ENCODE measurements around the gene CHST8. TPM values are rescaled to one million over a fixed set of nuclear protein-coding genes. Genes with fewer than 3 reads are reported as not detected.

CHST8 gene
- total and polyA plus RNA-seq, 9 donors = 0.48 to 2.5 (median 1.0) TPM; not detected in 1

- TF ChIP-seq POLR2A (IDR thresholded peaks at IDR 0.05) = no peak
- no peak for TF ChIP-seq CTCF (IDR thresholded peaks at IDR 0.05)
- no peak for TF ChIP-seq EP300 (IDR thresholded peaks at IDR 0.05)
- H3K36me3 ChIP-seq = no peaks in the 10 kb centered on the region
- no peaks in the 10 kb centered on the region for H3K9me3 ChIP-seq
- no peak for DNase-seq
- H3K4me3 ChIP-seq = no peak overlapping the region
- H3K27ac ChIP-seq = peak overlapping the region in 1 of 2 donors; percentile 99
- H3K4me1 ChIP-seq (ENCODE audit: insufficient read depth) = peaks cover 11% of the 10 kb centered on the region
- WGBS, 3 donors = 87 to 89% (median 88%) methylated on average over 16 of the region's 16 CpGs
- intact Hi-C loops (cut with DNase I) = no loop called here
- H3K27me3 ChIP-seq = no peaks in the 10 kb centered on the region
These were observed 178.4 kb downstream of the CHST8 start for GRCh38 chr19:33800012-33800680.

GRCh38 chr19:33801411-33801810 lies 179.7 kb downstream of the CHST8 start:
- Histone ChIP-seq H3K27me3 (no peaks in the 10 kb centered on the region), H3K27ac (no peak overlapping the region), H3K4me3 (no peak overlapping the region), H3K4me1 (ENCODE audit: insufficient read depth) (peaks cover 11% of the 10 kb centered on the region), H3K9me3 (no peaks in the 10 kb centered on the region), H3K36me3 (no peaks in the 10 kb centered on the region)
- intact Hi-C loops (cut with DNase I) = no loop called here
- 87 to 93% (median 89%) methylated on average over 5 of the region's 5 CpGs for WGBS, 3 donors
- TF ChIP-seq CTCF (IDR thresholded peaks at IDR 0.05) (no peak), EP300 (IDR thresholded peaks at IDR 0.05) (no peak), POLR2A (IDR thresholded peaks at IDR 0.05) (no peak)
- DNase-seq = no peak

GRCh38 chr19:33802001-33802400 lies 180.2 kb downstream of the CHST8 start:
- WGBS, 3 donors = 54 to 69% (median 59%) methylated on average over 9 to 10 of the region's 10 CpGs
- intact Hi-C loops (cut with DNase I) = no loop called here
- no peak for TF ChIP-seq EP300 (IDR thresholded peaks at IDR 0.05)
- TF ChIP-seq POLR2A (IDR thresholded peaks at IDR 0.05) = no peak
- TF ChIP-seq CTCF (IDR thresholded peaks at IDR 0.05) = no peak
- Histone ChIP-seq H3K9me3 (no peaks in the 10 kb centered on the region), H3K4me3 (no peak overlapping the region), H3K27me3 (no peaks in the 10 kb centered on the region), H3K4me1 (ENCODE audit: insufficient read depth) (peaks cover 11% of the 10 kb centered on the region), H3K36me3 (no peaks in the 10 kb centered on the region), H3K27ac (no peak overlapping the region)
- DNase-seq = no peak

- Histone ChIP-seq H3K36me3 (no peaks in the 10 kb centered on the region), H3K4me1 (ENCODE audit: insufficient read depth) (peaks cover 11% of the 10 kb centered on the region), H3K9me3 (no peaks in the 10 kb centered on the region), H3K27me3 (no peaks in the 10 kb centered on the region), H3K27ac (no peak overlapping the region), H3K4me3 (no peak overlapping the region)
- intact Hi-C loops (cut with DNase I) = no loop called here
- WGBS, 3 donors = 82 to 95% (median 94%) methylated on average over 1 of the region's 1 CpG
- no peak for DNase-seq
- TF ChIP-seq POLR2A (IDR thresholded peaks at IDR 0.05) (no peak), CTCF (IDR thresholded peaks at IDR 0.05) (no peak), EP300 (IDR thresholded peaks at IDR 0.05) (no peak)
These were observed 181.0 kb downstream of the CHST8 start for GRCh38 chr19:33802801-33803200.
